Activated T-helper 1 cell treated with anti-CD3 and anti-CD28 coated beads, Interleukin-2, amount 50 U/mL, for 16 hours (primary cell): ENCODE results near the gene ANAPC16.
A peak's percentile ranks its signal among the peaks of the same experiment; 100 is the strongest.
"Not testable (repeated sequence)": the region's sequence is repeated elsewhere in the genome, so short reads cannot be mapped to it uniquely, and the experiment has no call there.

ENCODE experiments used
- DNase-seq, 2 donors: peaks; one replicate each; pipeline ENCODE4 v3.0.0-alpha.2; 2020; ENCODE audit warnings: low read depth in 1 of 2, low spot score in 1 of 2

ANAPC16 gene

DNA sequence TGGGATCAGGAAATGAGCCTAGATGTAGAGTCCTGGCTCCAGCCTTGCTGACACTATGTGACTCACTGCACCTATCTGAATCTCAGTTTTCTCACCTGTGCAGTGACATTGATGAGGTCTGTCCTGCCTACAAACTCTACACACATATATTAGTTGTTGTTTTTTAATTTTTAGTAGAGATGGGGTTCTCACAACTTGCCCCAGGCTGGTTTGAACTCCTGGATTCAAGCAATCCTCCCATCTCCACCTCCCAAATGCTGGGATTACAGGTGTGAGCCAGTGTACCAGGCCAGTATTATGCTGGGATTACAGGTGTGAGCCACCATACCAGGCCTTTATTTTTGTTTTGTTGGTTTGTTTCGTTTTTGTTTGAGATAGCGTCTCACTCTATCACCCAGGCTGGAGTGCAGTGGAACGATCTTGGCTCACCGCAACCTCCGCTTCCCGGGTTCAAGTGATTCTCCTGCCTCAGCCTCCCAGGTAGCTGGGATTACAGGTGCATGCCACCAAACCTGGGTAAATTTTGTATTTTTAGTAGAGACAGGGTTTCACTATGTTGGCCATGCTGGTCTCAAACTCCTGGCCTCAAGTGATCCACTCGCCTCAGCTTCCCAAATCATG lies 46.1 kb downstream of the ANAPC16 start:
- DNase-seq: no peak

GRCh38 chr10:72263613-72264241 lies 47.9 kb downstream of the ANAPC16 start:
- DNase-seq: no peak

DNA sequence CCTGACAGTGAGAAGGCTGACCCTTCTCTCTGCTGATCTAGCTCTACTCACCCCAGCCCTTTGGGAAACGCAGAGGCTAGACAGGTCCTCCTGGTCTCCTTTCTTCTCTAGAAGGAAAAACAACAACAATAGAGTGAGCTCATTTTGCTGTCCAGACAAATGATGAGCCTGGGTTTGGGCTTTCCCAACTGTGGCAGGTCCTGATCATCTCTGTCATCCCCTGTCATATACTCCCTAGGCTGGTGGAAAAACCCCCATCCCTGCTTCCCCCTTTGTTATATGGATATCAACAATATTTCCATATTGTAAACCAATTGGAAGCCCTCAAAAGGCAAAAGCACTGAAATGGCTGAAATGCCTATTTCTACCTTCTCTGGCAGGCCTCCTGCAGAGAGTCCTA lies 48.7 kb downstream of the ANAPC16 start:
- no peak for DNase-seq

DNA sequence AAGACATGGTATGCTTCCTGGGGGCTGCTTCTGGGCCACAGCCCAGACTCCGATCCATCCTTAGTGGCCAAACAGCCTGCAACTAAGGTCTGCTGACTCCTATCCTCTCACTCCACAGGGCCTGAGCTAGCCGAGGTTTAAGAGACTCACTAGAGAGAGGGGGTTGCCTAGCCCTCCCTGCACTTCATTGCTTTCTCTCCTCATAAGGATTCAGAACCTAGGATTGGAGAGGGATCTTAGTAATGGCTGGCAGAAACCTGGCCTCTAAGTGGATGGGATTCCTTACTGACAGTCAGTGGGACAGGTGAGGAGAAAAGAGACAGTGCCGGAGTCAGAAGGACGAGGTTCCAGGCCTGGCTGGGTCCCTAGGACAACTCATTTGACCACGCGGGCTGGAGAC lies 49.7 kb downstream of the ANAPC16 start:
- DNase-seq: no peak

DNA sequence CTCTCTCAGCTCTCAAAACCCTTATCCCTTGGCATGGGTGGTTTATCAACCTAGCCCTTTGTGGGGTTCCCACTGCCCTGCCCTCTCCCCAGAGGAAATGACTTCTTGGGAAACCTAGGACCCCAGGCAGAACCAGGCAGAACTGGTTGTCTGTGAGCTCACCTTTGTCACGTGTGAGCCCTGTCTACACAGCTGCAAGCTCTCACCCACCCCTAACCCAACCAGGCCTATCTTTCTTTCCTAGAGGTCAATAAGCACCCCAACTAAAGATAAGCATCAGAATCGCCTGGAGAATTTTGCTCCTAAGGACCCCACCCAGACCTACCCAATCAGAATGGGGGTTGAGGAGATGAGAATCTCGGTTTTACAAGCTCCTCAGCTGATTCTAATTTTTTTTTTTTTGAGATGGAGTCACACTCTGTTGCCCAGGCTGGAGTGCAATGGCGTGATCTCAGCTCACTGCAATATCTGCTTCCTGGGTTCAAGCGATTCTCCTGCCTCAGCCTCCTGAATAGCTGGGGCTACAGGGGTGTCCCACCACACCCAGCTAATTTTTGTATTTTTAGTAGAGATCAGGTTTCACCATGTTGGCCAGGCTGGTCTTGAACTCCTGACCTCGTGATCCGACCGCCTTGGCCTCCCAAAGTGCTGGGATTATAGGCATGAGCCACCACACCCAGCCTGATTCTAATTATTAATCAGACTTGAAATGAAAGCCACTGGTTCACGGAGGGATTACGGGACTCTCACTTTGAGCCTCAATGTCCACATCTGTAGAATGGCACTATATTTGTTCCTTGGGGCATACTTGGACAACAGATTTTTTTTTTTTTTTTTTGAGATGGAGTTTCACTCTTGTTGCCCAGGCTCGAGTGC lies 50.4 kb downstream of the ANAPC16 start:
- no peak for DNase-seq

DNA sequence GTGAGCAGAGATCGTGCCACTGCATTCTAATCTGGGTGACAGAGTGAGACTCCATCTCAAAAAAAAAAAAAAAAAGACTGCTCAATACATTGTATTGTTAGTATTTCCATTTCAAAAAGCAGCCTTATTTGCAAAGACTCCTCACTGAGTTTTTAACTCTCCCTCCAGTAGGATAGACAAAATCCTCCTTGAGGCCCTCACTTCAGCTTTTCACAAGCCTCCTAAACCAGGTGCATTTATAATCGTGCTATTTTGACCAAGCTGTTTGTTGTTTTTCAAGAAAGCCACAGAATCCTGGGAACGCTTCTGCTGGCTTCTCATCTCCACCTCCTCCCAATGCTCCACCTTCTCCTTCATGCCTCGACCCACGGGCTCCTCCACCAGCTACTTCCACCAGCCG lies 51.6 kb downstream of the ANAPC16 start:
- no peak for DNase-seq

DNA sequence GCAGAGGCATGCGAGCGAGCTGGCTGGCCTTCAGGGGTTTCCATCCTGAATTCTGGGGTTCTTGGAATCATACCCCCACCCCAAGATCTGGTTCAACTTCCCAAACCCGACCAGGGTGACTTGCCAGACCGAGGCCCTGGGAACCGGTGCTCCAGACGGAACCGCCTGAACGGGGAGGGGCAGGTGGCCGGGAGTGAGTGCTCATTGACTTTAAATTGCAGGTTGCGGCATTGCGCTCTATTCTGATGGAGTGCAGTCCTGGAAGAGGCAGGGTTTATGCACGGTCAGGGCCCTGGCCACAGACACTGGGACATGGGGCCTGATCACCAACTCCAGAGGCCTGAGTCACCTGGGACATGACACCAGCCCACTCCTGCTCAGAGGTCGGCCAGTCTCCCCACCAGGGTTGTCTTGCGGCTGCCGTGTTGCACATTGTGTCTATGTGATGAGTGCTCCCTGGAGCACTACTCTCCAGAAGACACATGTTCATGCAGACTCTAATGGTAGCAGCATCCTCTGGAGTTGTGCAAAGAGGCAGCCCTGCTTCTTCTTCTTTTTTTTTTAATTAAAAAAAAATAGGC lies 52.1 kb downstream of the ANAPC16 start:
- DNase-seq: no peak

- DNase-seq: not testable (repeated sequence)
These were observed 52.8 kb downstream of the ANAPC16 start for GRCh38 chr10:72268475-72269200.

DNA sequence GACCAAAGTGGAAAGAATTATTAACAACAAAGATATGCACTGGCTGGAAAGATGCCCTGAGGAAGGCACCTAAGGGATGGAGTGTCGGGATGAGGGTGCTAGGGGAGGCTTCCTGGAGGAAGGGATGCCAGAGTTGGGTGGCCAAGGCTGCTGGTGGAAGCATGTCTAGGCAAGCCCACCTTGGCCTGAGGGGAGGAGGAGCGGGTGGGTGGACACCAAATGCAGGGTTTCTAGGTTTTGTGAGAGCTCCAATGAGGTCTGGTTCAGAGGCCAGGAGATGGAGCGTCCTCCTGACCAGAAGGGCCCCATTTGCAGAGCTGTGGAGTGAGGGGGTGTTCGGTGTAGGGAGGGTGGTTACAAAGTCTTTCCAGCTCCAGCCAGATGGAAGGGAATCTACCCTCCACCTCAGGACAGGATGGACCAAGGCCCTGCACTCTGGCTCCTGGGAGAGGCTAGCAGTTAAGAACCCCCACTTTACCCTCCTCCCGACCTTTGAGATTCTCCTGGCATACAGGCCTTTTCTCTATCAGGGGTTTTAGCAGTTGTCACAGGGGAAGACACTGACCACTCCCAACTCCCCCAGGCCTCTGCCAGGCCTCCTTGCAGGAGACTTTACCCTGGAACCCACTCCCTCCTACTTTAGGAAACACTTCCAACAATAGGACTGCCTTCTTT lies 54.9 kb downstream of the ANAPC16 start:
- DNase-seq: no peak

DNA sequence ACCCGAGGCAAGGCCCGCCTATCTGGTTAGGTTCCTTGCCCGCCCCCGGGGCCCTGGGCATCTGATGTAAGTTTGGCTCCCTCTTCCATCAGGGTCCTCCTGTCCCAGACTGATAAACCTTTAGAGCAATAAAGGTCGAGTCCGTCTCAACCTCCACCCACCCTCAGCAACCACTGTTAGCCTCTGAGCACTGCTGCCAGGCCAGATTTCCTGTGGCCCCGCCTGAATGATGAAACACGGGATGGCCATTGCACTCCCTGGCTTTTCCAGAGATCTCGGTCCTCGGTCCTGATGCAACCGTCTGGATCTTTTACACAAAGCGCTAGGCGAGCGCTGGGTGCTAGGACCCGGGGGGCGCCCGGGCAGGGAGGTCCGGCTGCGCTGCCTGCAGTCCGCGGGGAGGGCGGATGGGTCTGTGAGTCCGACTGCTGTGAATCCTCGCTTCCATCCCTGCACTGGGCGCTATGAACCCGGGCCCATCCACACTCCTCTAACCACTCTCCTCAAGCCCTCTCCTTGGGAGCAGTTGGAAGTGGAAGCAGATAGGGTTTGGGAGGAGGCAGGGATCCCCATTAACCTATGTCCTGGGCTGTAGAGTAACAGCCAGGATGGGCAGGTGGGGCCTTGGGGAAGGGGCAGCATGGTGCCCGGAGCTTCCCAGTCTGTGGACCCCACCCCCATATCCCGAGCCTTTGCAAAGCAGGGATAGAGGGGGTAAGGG lies 57.0 kb downstream of the ANAPC16 start:
- no peak for DNase-seq

GRCh38 chr10:72273410-72274212 lies 57.8 kb downstream of the ANAPC16 start, which contains the start of gene DDIT4:
DDIT4 (plus strand) TSS chr10:72273924; CDS start chr10:72274217, 293 bp downstream.
- DNase-seq: peak; percentile 94 to 97

DNA sequence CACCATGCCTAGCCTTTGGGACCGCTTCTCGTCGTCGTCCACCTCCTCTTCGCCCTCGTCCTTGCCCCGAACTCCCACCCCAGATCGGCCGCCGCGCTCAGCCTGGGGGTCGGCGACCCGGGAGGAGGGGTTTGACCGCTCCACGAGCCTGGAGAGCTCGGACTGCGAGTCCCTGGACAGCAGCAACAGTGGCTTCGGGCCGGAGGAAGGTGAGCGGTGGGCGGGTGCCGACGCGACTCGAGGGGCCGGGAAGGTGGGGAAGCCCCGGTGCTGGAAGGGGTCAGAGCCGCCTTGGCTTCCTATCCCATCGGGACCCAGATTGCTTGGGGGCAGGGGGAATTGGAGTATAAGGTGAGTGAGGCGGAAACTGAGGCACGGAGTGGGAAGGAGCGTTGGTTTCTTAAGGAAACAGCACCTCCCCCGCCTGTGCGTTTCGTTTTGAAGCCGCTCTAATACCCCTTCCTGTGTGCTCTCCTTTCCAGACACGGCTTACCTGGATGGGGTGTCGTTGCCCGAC lies 58.5 kb downstream of the ANAPC16 start:
- DNase-seq: no peak

- DNase-seq: peak; percentile 48 to 63
These were observed 59.0 kb downstream of the ANAPC16 start for GRCh38 chr10:72274730-72275350.

GRCh38 chr10:72275351-72276012 lies 59.7 kb downstream of the ANAPC16 start:
- no peak for DNase-seq

GRCh38 chr10:72276013-72276387 lies 60.2 kb downstream of the ANAPC16 start:
- DNase-seq: no peak

- no peak for DNase-seq
These were observed 60.9 kb downstream of the ANAPC16 start for GRCh38 chr10:72276421-72277339.
